ENCODE results near the gene ARHGEF10L.

DNA sequence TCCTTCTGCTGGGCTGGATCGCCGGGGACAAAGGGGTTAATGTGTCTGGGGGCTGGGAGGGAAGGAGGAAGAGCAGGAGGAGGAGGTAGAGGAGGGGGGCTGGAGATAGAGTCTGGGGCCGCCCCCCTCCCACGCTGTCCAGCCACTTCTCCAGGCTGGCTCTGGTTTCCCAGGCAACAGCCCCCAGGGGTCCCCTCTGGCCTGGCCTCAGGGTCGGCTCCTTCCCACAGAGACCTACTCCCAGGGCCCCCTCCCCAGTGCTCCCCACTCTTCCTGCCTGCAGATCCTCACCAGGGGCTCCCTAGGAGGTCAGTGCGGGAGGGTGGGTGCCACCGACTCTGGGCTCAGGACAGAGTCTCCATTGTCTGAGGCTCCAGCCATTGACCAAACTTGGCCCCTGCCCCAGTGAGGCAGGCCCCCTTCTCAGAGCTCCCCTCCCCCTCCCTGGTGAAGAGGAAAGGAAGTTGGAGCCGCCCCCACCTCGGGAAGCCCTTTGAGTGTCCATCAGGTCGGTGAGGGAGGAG lies 34.1 kb downstream of the ARHGEF10L start:
- TF ChIP-seq, protein P1, sequence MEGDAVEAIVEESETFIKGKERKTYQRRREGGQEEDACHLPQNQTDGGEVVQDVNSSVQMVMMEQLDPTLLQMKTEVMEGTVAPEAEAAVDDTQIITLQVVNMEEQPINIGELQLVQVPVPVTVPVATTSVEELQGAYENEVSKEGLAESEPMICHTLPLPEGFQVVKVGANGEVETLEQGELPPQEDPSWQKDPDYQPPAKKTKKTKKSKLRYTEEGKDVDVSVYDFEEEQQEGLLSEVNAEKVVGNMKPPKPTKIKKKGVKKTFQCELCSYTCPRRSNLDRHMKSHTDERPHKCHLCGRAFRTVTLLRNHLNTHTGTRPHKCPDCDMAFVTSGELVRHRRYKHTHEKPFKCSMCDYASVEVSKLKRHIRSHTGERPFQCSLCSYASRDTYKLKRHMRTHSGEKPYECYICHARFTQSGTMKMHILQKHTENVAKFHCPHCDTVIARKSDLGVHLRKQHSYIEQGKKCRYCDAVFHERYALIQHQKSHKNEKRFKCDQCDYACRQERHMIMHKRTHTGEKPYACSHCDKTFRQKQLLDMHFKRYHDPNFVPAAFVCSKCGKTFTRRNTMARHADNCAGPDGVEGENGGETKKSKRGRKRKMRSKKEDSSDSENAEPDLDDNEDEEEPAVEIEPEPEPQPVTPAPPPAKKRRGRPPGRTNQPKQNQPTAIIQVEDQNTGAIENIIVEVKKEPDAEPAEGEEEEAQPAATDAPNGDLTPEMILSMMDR (optimal IDR thresholded peaks at IDR 0.05 in 1 of 3, IDR thresholded peaks at IDR 0.05 in 1 of 3, conservative IDR thresholded peaks at IDR 0.05 in 1 of 3; ENCODE audit: extremely low read depth in 1 of 3, insufficient read depth in 2 of 3, low read length in 3 of 3), result no peak
- no peak for TF ChIP-seq EZH2 (IDR thresholded peaks at IDR 0.05; ENCODE audit: low read length)

All from keratinocyte (primary cell).